GM19193 (cell line): Measurements from ENCODE around the gene MRPL20.

Experiments
- POLR2A ChIP-seq: IDR thresholded peaks from 4 replicates; pipeline ENCODE4 v1.6.1; 2011; ENCODE audit not compliant: insufficient read depth, insufficient read length; ENCODE audit errors: extremely low read depth

Gene MRPL20

GRCh38 chr1:1419813-1420653 lies 12.9 kb upstream of the MRPL20 start:
- no peak for TF ChIP-seq POLR2A

- no peak for TF ChIP-seq POLR2A
Observed at GRCh38 chr1:1419363-1419812, 12.3 kb upstream of the MRPL20 start.

- no peak for TF ChIP-seq POLR2A
Observed at GRCh38 chr1:1418464-1419362, 11.6 kb upstream of the MRPL20 start.

GRCh38 chr1:1415751-1416150 lies 8.7 kb upstream of the MRPL20 start:
- TF ChIP-seq POLR2A = no peak

- TF ChIP-seq POLR2A = no peak
Observed at GRCh38 chr1:1411626-1412025, 4.5 kb upstream of the MRPL20 start.

- no peak for TF ChIP-seq POLR2A
Observed at GRCh38 chr1:1407636-1408318, 684 bp upstream of the MRPL20 start.

GRCh38 chr1:1406101-1406820 lies 832 bp downstream of the MRPL20 start:
- no peak for TF ChIP-seq POLR2A

- peak; percentile 3 for TF ChIP-seq POLR2A
Observed at GRCh38 chr1:1403653-1404052, 3.4 kb downstream of the MRPL20 start.

- TF ChIP-seq POLR2A = peak; percentile 30
Observed at GRCh38 chr1:1402072-1402900, 4.8 kb downstream of the MRPL20 start.

GRCh38 chr1:1401457-1402010 lies 5.6 kb downstream of the MRPL20 start:
- no peak for TF ChIP-seq POLR2A

GRCh38 chr1:1400576-1401456 lies 6.3 kb downstream of the MRPL20 start:
- no peak for TF ChIP-seq POLR2A

GRCh38 chr1:1399872-1400575 lies 7.1 kb downstream of the MRPL20 start:
- TF ChIP-seq POLR2A = peak; percentile 45
